Upper lobe of left lung (tissue), 4 donors: ENCODE measurements around the gene GPC2.

ENCODE experiments used
- EP300 ChIP-seq, 4 donors: sonication (generic); formaldehyde crosslinking; IDR thresholded peaks; one replicate each; pipeline ENCODE4 v1.5.1; 2017; ENCODE audit warnings: antibody characterized with exemption in 4 of 4, control low read depth in 2 of 4
- POLR2AphosphoS5 ChIP-seq, 2 donors: sonication (generic); formaldehyde crosslinking; IDR thresholded peaks; one replicate each; pipeline ENCODE4 v1.5.1; 2017; ENCODE audit warnings: antibody characterized with exemption in 2 of 2
- TF ChIP-seq, protein P1 (sequence below), 6 experiments: fragments of 450-650 bp in 4 of 6; fragments of 200-600 bp in 2 of 6; sonication (generic) in 2 of 6; IDR thresholded peaks; one replicate each; pipeline ENCODE4 v1.5.1; 2016 to 2019; ENCODE audit warnings: antibody characterized with exemption in 6 of 6

DNA sequence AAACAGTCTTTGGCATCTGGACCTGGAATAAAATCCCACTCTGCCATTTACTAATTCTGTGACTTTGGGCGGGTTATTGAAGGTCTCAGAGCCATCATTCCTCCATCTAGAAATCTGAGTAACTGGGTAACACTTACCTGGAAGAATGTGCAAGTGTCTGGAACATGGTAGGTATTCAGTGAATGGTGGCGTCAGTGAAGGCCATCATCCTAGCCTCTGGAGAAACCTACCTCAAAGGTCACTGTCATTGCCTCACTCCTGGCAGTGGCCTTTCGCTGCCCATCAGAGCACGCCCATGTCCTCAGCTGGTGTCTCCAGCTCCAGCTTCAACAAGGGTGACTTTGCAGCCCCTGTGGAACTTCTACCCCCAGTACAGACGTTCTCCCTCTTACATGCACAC lies 13.3 kb downstream of the GPC2 start:
- TF ChIP-seq, protein P1, sequence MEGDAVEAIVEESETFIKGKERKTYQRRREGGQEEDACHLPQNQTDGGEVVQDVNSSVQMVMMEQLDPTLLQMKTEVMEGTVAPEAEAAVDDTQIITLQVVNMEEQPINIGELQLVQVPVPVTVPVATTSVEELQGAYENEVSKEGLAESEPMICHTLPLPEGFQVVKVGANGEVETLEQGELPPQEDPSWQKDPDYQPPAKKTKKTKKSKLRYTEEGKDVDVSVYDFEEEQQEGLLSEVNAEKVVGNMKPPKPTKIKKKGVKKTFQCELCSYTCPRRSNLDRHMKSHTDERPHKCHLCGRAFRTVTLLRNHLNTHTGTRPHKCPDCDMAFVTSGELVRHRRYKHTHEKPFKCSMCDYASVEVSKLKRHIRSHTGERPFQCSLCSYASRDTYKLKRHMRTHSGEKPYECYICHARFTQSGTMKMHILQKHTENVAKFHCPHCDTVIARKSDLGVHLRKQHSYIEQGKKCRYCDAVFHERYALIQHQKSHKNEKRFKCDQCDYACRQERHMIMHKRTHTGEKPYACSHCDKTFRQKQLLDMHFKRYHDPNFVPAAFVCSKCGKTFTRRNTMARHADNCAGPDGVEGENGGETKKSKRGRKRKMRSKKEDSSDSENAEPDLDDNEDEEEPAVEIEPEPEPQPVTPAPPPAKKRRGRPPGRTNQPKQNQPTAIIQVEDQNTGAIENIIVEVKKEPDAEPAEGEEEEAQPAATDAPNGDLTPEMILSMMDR (IDR thresholded peaks at IDR 0.05): no peak
- TF ChIP-seq POLR2AphosphoS5 (IDR thresholded peaks at IDR 0.05) (no peak), EP300 (IDR thresholded peaks at IDR 0.05) (no peak)
